ENCODE data around the gene CFAP141.

GRCh38 chr1:154157520-154158306 lies 48.4 kb downstream of the CFAP141 start:
- TF ChIP-seq CTCF (IDR thresholded peaks at IDR 0.05; ENCODE audit: low read depth, low read length, poor library complexity, severe bottlenecking) (no peak), EZH2phosphoT487 (IDR thresholded peaks at IDR 0.05; ENCODE audit: borderline replicate concordance, low read length) (no peak)
